ENCODE data around the gene KCNK4. TPM values are rescaled to one million over a fixed set of nuclear protein-coding genes. Genes with fewer than 3 reads are reported as not detected.

KCNK4 gene
- total and polyA plus RNA-seq, 2 donors (not counting 3 experiments of a cell fraction or from before 2014, with no cell fraction given), result 0.06 to 0.44 TPM

DNA sequence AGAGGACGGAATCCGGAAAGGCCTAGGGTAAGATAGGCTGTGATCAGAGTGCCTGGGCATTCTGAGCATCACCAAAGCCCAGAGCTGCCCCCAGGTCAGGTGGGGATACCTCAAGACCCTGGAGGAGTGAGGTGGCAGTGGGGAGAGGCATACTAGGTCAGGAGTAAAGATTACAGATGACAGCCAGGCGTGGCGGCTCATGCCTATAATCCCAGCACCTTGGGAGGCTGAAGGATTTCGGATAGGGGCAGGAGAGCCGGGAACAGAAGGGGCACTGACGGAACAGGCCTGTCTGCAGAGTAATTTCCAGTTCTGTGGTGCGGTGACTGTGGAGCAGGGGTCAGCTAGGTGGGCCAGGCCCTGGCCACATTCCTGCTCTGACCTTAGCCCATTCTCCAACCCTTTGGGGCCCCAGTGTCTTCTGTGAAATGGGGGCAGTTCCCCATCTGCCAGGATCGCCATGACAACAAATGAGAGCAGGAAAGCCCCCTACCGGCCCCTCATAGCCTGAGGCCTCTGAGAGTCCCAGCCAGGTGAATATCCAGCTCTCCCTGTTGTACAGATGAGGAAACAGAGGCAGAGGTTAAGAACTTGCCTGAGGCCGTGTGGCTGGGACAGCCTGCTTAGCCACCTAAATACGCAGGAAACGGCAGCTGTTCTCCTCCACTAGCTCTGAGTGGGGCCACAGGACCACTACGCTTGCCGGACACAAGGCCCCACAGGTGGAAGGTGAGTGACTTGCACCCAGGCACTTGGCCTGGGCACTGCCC, 15.9 kb upstream of the KCNK4 start:
- Histone ChIP-seq H4K20me1 (replicated peaks; ENCODE audit: control insufficient read depth, extremely low read depth, insufficient read depth, low read length) (no peaks in the 10 kb centered on the region), H3K4me3 (replicated peaks in 1 of 3; ENCODE audit: insufficient read depth in 1 of 3, low read depth in 1 of 3, low read length in 3 of 3) (no peak overlapping the region), H3K4me2 (ENCODE audit: insufficient read depth, low read length) (no peak overlapping the region), H3K27me3 (ENCODE audit: control insufficient read depth in 2 of 2, insufficient read depth in 2 of 2, low read length in 2 of 2) (no peaks in the 10 kb centered on the region), H3K9ac (replicated peaks; ENCODE audit: extremely low read depth, insufficient read depth, low read length) (no peak overlapping the region), H3K9me3 (replicated peaks; ENCODE audit: control insufficient read depth, insufficient read depth, low read length) (no peaks in the 10 kb centered on the region), H3K27ac (ENCODE audit: insufficient read depth, low read depth, low read length) (no peak overlapping the region), H3K79me2 (ENCODE audit: control insufficient read depth, insufficient read depth, low read length) (no peaks in the 10 kb centered on the region), H3K36me3 (ENCODE audit: control insufficient read depth in 2 of 2, extremely low read depth in 1 of 2, insufficient read depth in 2 of 2, low read length in 2 of 2) (peaks cover 2 to 16% of the 10 kb centered on the region in 2 experiments), H2AFZ (ENCODE audit: low read depth, low read length) (no peak overlapping the region), H3K4me1 (ENCODE audit: control insufficient read depth, extremely low read depth, insufficient read depth, low read length) (peaks cover 4% of the 10 kb centered on the region), H3K9me1 (replicated peaks; ENCODE audit: control insufficient read depth, extremely low read depth, insufficient read depth, low read length) (no peaks in the 10 kb centered on the region)
- dilution Hi-C loops (cut with MboI; ENCODE audit: extremely low pct_ligation_motif_present, low sequenced_read_pairs) (no loop called here), intact Hi-C loops (cut with micrococcal nuclease) (no loop called here)
- DNase-seq (ENCODE audit: low read depth, low spot score) (no peak), FAIRE-seq (no peak)
- no peak for TF ChIP-seq JUN (IDR thresholded peaks at IDR 0.05; ENCODE audit: borderline replicate concordance, insufficient read depth, insufficient read length, low read depth)
- no peak for TF ChIP-seq FOS (IDR thresholded peaks at IDR 0.05; ENCODE audit: borderline replicate concordance, insufficient read depth, low read length)
- TF ChIP-seq GATA2 (IDR thresholded peaks at IDR 0.05; ENCODE audit: insufficient read depth, insufficient read length, low read depth, low read length), result no peak
- no peak for TF ChIP-seq EZH2 (IDR thresholded peaks at IDR 0.05; ENCODE audit: borderline replicate concordance, low read depth, low read length, severe bottlenecking)
- no peak for TF ChIP-seq MAX (IDR thresholded peaks at IDR 0.05; ENCODE audit: insufficient read depth, insufficient read length)
- TF ChIP-seq MYC (IDR thresholded peaks at IDR 0.05; ENCODE audit: low read depth, low read length), result no peak
- no peak for TF ChIP-seq CTCF (IDR thresholded peaks at IDR 0.05; ENCODE audit: extremely low read depth in 1 of 2, insufficient read depth in 1 of 2, low read depth in 1 of 2, low read length in 2 of 2)
- TF ChIP-seq POLR2AphosphoS5 (IDR thresholded peaks at IDR 0.05; ENCODE audit: insufficient read depth, low read depth, low read length), result no peak
- TF ChIP-seq POLR2A (IDR thresholded peaks at IDR 0.05; ENCODE audit: low read depth, low read length), result no peak
- CTCF ChIA-PET, result interaction anchor here (1.3 to 4.4 kb wide), 2 partner anchors 26 to 80 kb away, joined by 3 to 20 read pairs; partner anchors contain the start of gene CATSPERZ
- BruUV-seq (replicated peaks), result no TSS peak
- POLR2A ChIA-PET, result no interaction called here

Measured in endothelial cell of umbilical vein (primary cell).